WTC11 (cell line): ENCODE measurements around the gene NOBOX. TPM values are rescaled to one million over a fixed set of nuclear protein-coding genes. Genes with fewer than 3 reads are reported as not detected.
"Not testable (repeated sequence)": the region's sequence is repeated elsewhere in the genome, so short reads cannot be mapped to it uniquely, and the experiment has no call there.

Experiments used
- ATAC-seq: fragments of 200-7000 bp; cut with Tn5 transposase; 2 replicates; pipeline ENCODE4 v1.10.0; 2021; ENCODE audit warnings: mild to moderate bottlenecking, moderate library complexity
- CTCF ChIA-PET: fragments of 300-600 bp; sonication (Branson Sonifier 250); formaldehyde crosslinking; loops from one replicate; lab custom pipeline; 2021; ENCODE audit warnings: antibody characterized with exemption; lab: Charles Lee
- POLR2A ChIA-PET: fragments of 350-600 bp; sonication (Branson Sonifier 250); formaldehyde crosslinking; loops from one replicate; lab custom pipeline; 2021; ENCODE audit warnings: antibody characterized with exemption; lab: Charles Lee
- DNase-seq: peaks from one replicate; pipeline ENCODE4 v3.0.0; 2021; ENCODE audit warnings: low spot score
- H3K27ac Mint-ChIP-seq: 2 replicates; pipeline ENCODE4 v1.8.0; 2021; ENCODE audit warnings: mixed read lengths
- H3K27me3 Mint-ChIP-seq: 2 replicates; pipeline ENCODE4 v1.8.0; 2021; ENCODE audit warnings: low read depth, mild to moderate bottlenecking, moderate library complexity, mixed read lengths
- H3K36me3 Mint-ChIP-seq: 2 replicates; pipeline ENCODE4 v1.8.0; 2021; ENCODE audit warnings: mixed read lengths
- H3K4me1 Mint-ChIP-seq: 2 replicates; pipeline ENCODE4 v1.8.0; 2022; ENCODE audit warnings: mixed read lengths
- H3K4me3 Mint-ChIP-seq: 2 replicates; pipeline ENCODE4 v1.8.0; 2021; ENCODE audit warnings: mild to moderate bottlenecking, moderate library complexity, mixed read lengths
- H3K9me3 Mint-ChIP-seq: 2 replicates; pipeline ENCODE4 v1.8.0; 2021; ENCODE audit warnings: mixed read lengths
- AR ChIP-seq: fragments of 250-450 bp; sonication (Bioruptor Pico); IDR thresholded peaks from 2 replicates; pipeline ENCODE4 v1.9.0; 2021; ENCODE audit warnings: mild to moderate bottlenecking
- CBFB ChIP-seq: sonication (generic); formaldehyde crosslinking; IDR thresholded peaks from 2 replicates; pipeline ENCODE4 v1.8.1; 2022; ENCODE audit warnings: mild to moderate bottlenecking, low read depth, missing genetic modification reagents
- CDX4 ChIP-seq: fragments of 250-450 bp; sonication (Bioruptor Pico); IDR thresholded peaks from 2 replicates; pipeline ENCODE4 v1.9.0; 2021; ENCODE audit warnings: moderate library complexity, mild to moderate bottlenecking, inconsistent platforms, borderline replicate concordance
- CREM ChIP-seq: sonication (generic); formaldehyde crosslinking; IDR thresholded peaks from 2 replicates; pipeline ENCODE4 v1.8.1; 2022; ENCODE audit warnings: mild to moderate bottlenecking, missing genetic modification reagents, moderate library complexity
- E2F1 ChIP-seq: sonication (generic); formaldehyde crosslinking; IDR thresholded peaks from 2 replicates; pipeline ENCODE4 v1.8.0; 2022; ENCODE audit warnings: mild to moderate bottlenecking, missing genetic modification reagents
- EMX1 ChIP-seq: fragments of 250-450 bp; sonication (Bioruptor Pico); IDR thresholded peaks from 2 replicates; pipeline ENCODE4 v1.8.0; 2021; ENCODE audit warnings: mild to moderate bottlenecking
- JAZF1 ChIP-seq: fragments of 250-450 bp; sonication (Bioruptor Pico); IDR thresholded peaks from 2 replicates; pipeline ENCODE4 v1.9.0; 2021; ENCODE audit warnings: moderate library complexity, mild to moderate bottlenecking, inconsistent platforms
- MAX ChIP-seq: sonication (generic); formaldehyde crosslinking; IDR thresholded peaks from 2 replicates; pipeline ENCODE4 v1.8.0; 2022; ENCODE audit warnings: mild to moderate bottlenecking, missing genetic modification reagents
- NFATC4 ChIP-seq: fragments of 250-450 bp; sonication (Bioruptor Pico); IDR thresholded peaks from 2 replicates; pipeline ENCODE4 v1.9.0; 2021; ENCODE audit warnings: mild to moderate bottlenecking
- NFE2L1 ChIP-seq: sonication (generic); formaldehyde crosslinking; IDR thresholded peaks from 2 replicates; pipeline ENCODE4 v1.8.1; 2023; ENCODE audit warnings: missing genetic modification reagents
- NFYB ChIP-seq: sonication (generic); formaldehyde crosslinking; conservative IDR thresholded peaks from 2 replicates; pipeline ENCODE4 v1.8.0; 2022; ENCODE audit warnings: low read depth, missing genetic modification reagents
- OVOL2 ChIP-seq: fragments of 250-450 bp; sonication (Bioruptor Pico); IDR thresholded peaks from 2 replicates; pipeline ENCODE4 v1.9.0; 2021; ENCODE audit warnings: mild to moderate bottlenecking, borderline replicate concordance
- PREB ChIP-seq: sonication (generic); formaldehyde crosslinking; IDR thresholded peaks from 2 replicates; pipeline ENCODE4 v1.8.1; 2022; ENCODE audit warnings: mild to moderate bottlenecking, missing genetic modification reagents, moderate library complexity, borderline replicate concordance
- PRRX2 ChIP-seq: fragments of 250-450 bp; sonication (Bioruptor Pico); IDR thresholded peaks from 2 replicates; pipeline ENCODE4 v1.8.0; 2021; ENCODE audit warnings: mild to moderate bottlenecking
- SOX15 ChIP-seq: fragments of 250-450 bp; sonication (Bioruptor Pico); IDR thresholded peaks from 2 replicates; pipeline ENCODE4 v1.9.0; 2021; ENCODE audit warnings: mild to moderate bottlenecking
- SP1 ChIP-seq: sonication (generic); formaldehyde crosslinking; conservative IDR thresholded peaks from 2 replicates; pipeline ENCODE4 v1.8.1; 2022; ENCODE audit warnings: missing genetic modification reagents
- USF1 ChIP-seq: sonication (generic); formaldehyde crosslinking; IDR thresholded peaks from 2 replicates; pipeline ENCODE4 v1.8.0; 2022; ENCODE audit warnings: mild to moderate bottlenecking, missing genetic modification reagents
- USF2 ChIP-seq: sonication (generic); formaldehyde crosslinking; IDR thresholded peaks from 2 replicates; pipeline ENCODE4 v1.8.1; 2023; ENCODE audit warnings: mild to moderate bottlenecking, missing genetic modification reagents, moderate library complexity
- ZMAT4 ChIP-seq: fragments of 250-450 bp; sonication (Bioruptor Pico); IDR thresholded peaks from 2 replicates; pipeline ENCODE4 v1.9.0; 2021; ENCODE audit warnings: mild to moderate bottlenecking
- ZNF416 ChIP-seq: fragments of 250-450 bp; sonication (Bioruptor Pico); IDR thresholded peaks from 2 replicates; pipeline ENCODE4 v1.9.0; 2021; ENCODE audit warnings: mild to moderate bottlenecking, inconsistent platforms
- total RNA-seq: library from RNA; stranded (reverse); gene quantifications from 3 replicates; pipeline ENCODE4 v1.2.3, GENCODE V29; 2021

NOBOX gene
- total RNA-seq, 1 experiment from 2014 or later, result not detected

GRCh38 chr7:144428431-144428830 lies 24.9 kb upstream of the NOBOX start:
- peaks cover 66% of the 10 kb centered on the region for H3K9me3 Mint-ChIP-seq
- no peak overlapping the region for H3K4me3 Mint-ChIP-seq
- ChIA-PET CTCF (no interaction called here), POLR2A (no interaction called here)
- peaks cover 57% of the 10 kb centered on the region for H3K36me3 Mint-ChIP-seq
- no peak for TF ChIP-seq CDX4 (CRISPR knock-in tag)
- no peak for TF ChIP-seq PREB (CRISPR knock-in tag)
- TF ChIP-seq SOX15 (CRISPR knock-in tag), result no peak
- no peak for TF ChIP-seq ZMAT4 (CRISPR knock-in tag)
- TF ChIP-seq NFYB (CRISPR knock-in tag), result no peak
- TF ChIP-seq PRRX2 (CRISPR knock-in tag), result no peak
- TF ChIP-seq CBFB (CRISPR knock-in tag), result no peak
- TF ChIP-seq ZNF416, result no peak
- no peak for TF ChIP-seq E2F1
- TF ChIP-seq NFATC4 (CRISPR knock-in tag), result no peak
- no peak for TF ChIP-seq NFE2L1 (CRISPR knock-in tag)
- TF ChIP-seq OVOL2 (CRISPR knock-in tag), result no peak
- no peak for TF ChIP-seq SP1 (CRISPR knock-in tag)
- DNase-seq (no peak), ATAC-seq (no peak)
- peaks cover 11% of the 10 kb centered on the region for H3K27me3 Mint-ChIP-seq
- H3K27ac Mint-ChIP-seq, result no peak overlapping the region
- peaks cover 8% of the 10 kb centered on the region for H3K4me1 Mint-ChIP-seq

GRCh38 chr7:144427539-144427938 lies 24.0 kb upstream of the NOBOX start:
- H3K4me1 Mint-ChIP-seq, CTCF ChIA-PET, H3K27ac Mint-ChIP-seq, H3K4me3 Mint-ChIP-seq, POLR2A ChIA-PET, ATAC-seq, DNase-seq: not testable (repeated sequence)
- Mint-ChIP-seq H3K9me3 (peaks cover 75% of the 10 kb centered on the region), H3K27me3 (peaks cover 11% of the 10 kb centered on the region), H3K36me3 (peaks cover 61% of the 10 kb centered on the region)

GRCh38 chr7:144418931-144419330 lies 15.4 kb upstream of the NOBOX start:
- H3K27me3 Mint-ChIP-seq, ATAC-seq, H3K4me3 Mint-ChIP-seq, CTCF ChIA-PET, DNase-seq, H3K27ac Mint-ChIP-seq, POLR2A ChIA-PET: not testable (repeated sequence)
- Mint-ChIP-seq H3K9me3 (peaks cover 61% of the 10 kb centered on the region), H3K36me3 (peaks cover 33% of the 10 kb centered on the region), H3K4me1 (peaks cover 19% of the 10 kb centered on the region)

- POLR2A ChIA-PET, result no interaction called here
- CTCF ChIA-PET, result interaction anchor here (1.0 kb wide), 1 partner anchor 21 kb away, joined by 5 read pairs; no protein-coding TSS in a partner anchor
- H3K36me3 Mint-ChIP-seq, result peaks cover 23% of the 10 kb centered on the region
- H3K27me3 Mint-ChIP-seq, result no peaks in the 10 kb centered on the region; the same call in 1 of the 2 replicates
- H3K4me3 Mint-ChIP-seq, result no peak overlapping the region
- DNase-seq (no peak), ATAC-seq (no peak)
- H3K4me1 Mint-ChIP-seq, result peaks cover 15% of the 10 kb centered on the region
- peaks cover 40% of the 10 kb centered on the region for H3K9me3 Mint-ChIP-seq
- no peak overlapping the region for H3K27ac Mint-ChIP-seq
- TF ChIP-seq CREM (CRISPR knock-in tag), result no peak
- no peak for TF ChIP-seq CDX4 (CRISPR knock-in tag)
- TF ChIP-seq MAX (CRISPR knock-in tag), result no peak
- no peak for TF ChIP-seq JAZF1 (CRISPR knock-in tag)
- TF ChIP-seq USF1 (CRISPR knock-in tag), result no peak
- no peak for TF ChIP-seq ZNF416
- no peak for TF ChIP-seq EMX1 (CRISPR knock-in tag)
- TF ChIP-seq USF2 (CRISPR knock-in tag), result no peak
- no peak for TF ChIP-seq AR (CRISPR knock-in tag)
These were observed 12.8 kb upstream of the NOBOX start for GRCh38 chr7:144416341-144416740.
